HCT116 (cell line): ENCODE data around the gene SUMO3. TPM values are rescaled to one million over a fixed set of nuclear protein-coding genes. Genes with fewer than 3 reads are reported as not detected.

ENCODE experiments used
- ATAC-seq: fragments of 200-7000 bp; cut with Tn5 transposase; 2 replicates; pipeline ENCODE4 v1.9.1; 2020; ENCODE audit warnings: mild to moderate bottlenecking, moderate library complexity
- BruUV-seq: library from RNA; stranded (reverse); fragments of 400-500 nt; replicated peaks from 2 replicates; lab custom pipeline; 2021; lab: Mats Ljungman, UMichigan
- CTCF ChIA-PET: fragments of 300-600 bp; sonication (Branson Sonifier 250); formaldehyde crosslinking; loops from one replicate; lab custom pipeline; 2021; ENCODE audit warnings: antibody characterized with exemption; lab: Charles Lee
- POLR2A ChIA-PET: fragments of 300-600, 350-600 bp; sonication (Branson Sonifier 250); formaldehyde crosslinking; loops from one replicate; lab custom pipeline; 2021; ENCODE audit warnings: antibody characterized with exemption; lab: Charles Lee
- RAD21 ChIA-PET, 2 experiments: fragments of 300-600 bp; sonication (Branson Sonifier 250); formaldehyde crosslinking; loops; one replicate each; lab custom pipeline; 2023; ENCODE audit warnings: low total read pairs in 2 of 2; ENCODE audit not compliant: uncharacterized antibody in 2 of 2, unreplicated experiment in 2 of 2, low non-redundant PET in 1 of 2; lab: Charles Lee
- DNase-seq: peaks from one replicate; pipeline ENCODE4 v3.0.0-alpha.2; 2010; ENCODE audit warnings: low read depth, low spot score
- H2AFZ ChIP-seq: fragments of 200-600 bp; shearing (Covaris generic), sonication (generic); 2 replicates; pipeline ENCODE4 v1.6.1; 2017; ENCODE audit warnings: low read depth, mixed run types, mixed read lengths, antibody characterized with exemption, low read length; ENCODE audit not compliant: poor library complexity, severe bottlenecking
- H3K27ac ChIP-seq: 2 replicates; pipeline ENCODE4 v1.5.1; 2012; ENCODE audit warnings: low read depth, low read length
- H3K27me3 ChIP-seq: fragments of 200-600 bp; sonication (generic); 2 replicates; pipeline ENCODE4 v1.6.1; 2016; ENCODE audit warnings: mixed run types, low read length, mixed read lengths; ENCODE audit not compliant: insufficient read depth
- H3K36me3 ChIP-seq, 2 experiments: fragments of 200-500 bp in 1 of 2; fragments of 200-600 bp in 1 of 2; sonication (Bioruptor generic) in 1 of 2; sonication (generic) in 1 of 2; 2 replicates each; pipeline versions ENCODE4 v1.5.1 to v1.6.1; 2014 to 2016; ENCODE audit warnings: low read length in 2 of 2, inconsistent platforms in 1 of 2, mixed read lengths in 1 of 2, mixed run types in 1 of 2; ENCODE audit not compliant: insufficient read depth in 2 of 2, control insufficient read depth in 1 of 2
- H3K4me1 ChIP-seq, 2 experiments: fragments of 200-600 bp in 1 of 2; sonication (generic) in 1 of 2; 2 replicates each; pipeline versions ENCODE4 v1.5.1 to v1.6.1; 2012 to 2017; ENCODE audit warnings: low read length in 2 of 2, inconsistent platforms in 1 of 2, mild to moderate bottlenecking in 1 of 2, mixed read lengths in 1 of 2, mixed run types in 1 of 2, moderate library complexity in 1 of 2; ENCODE audit not compliant: insufficient read depth in 2 of 2, control insufficient read depth in 1 of 2
- H3K4me2 ChIP-seq: fragments of 200-600 bp; sonication (generic); 2 replicates; pipeline ENCODE4 v1.6.1; 2017; ENCODE audit warnings: mixed run types, low read length, mixed read lengths
- H3K4me3 ChIP-seq, 2 experiments: fragments of 200-600 bp in 1 of 2; sonication (generic) in 1 of 2; replicated peaks in 1 of 2; 2 replicates each; pipeline ENCODE4 v1.5.1; 2011 to 2016; ENCODE audit warnings: low read length in 2 of 2, control low read depth in 1 of 2, low read depth in 1 of 2, mild to moderate bottlenecking in 1 of 2, mixed read lengths in 1 of 2, mixed run types in 1 of 2
- H3K79me2 ChIP-seq: fragments of 200-600 bp; sonication (generic); 2 replicates; pipeline ENCODE4 v1.6.1; 2017; ENCODE audit warnings: mild to moderate bottlenecking, mixed run types, low read length, moderate library complexity, mixed read lengths; ENCODE audit not compliant: insufficient read depth
- H3K9ac ChIP-seq: fragments of 200-600 bp; sonication (generic); 2 replicates; pipeline ENCODE4 v1.6.1; 2016; ENCODE audit warnings: low read length, mixed read lengths
- H3K9me2 ChIP-seq: fragments of 200-600 bp; sonication (generic), shearing (Covaris generic); 2 replicates; pipeline ENCODE4 v1.6.1; 2017; ENCODE audit warnings: mixed run types, mild to moderate bottlenecking, moderate library complexity; ENCODE audit not compliant: insufficient read depth
- H3K9me3 ChIP-seq, 2 experiments: fragments of 200-500 bp in 1 of 2; fragments of 200-600 bp in 1 of 2; sonication (Bioruptor generic) in 1 of 2; sonication (generic) in 1 of 2; 2 replicates each; pipeline ENCODE4 v1.6.1; 2014 to 2017; ENCODE audit warnings: low read length in 2 of 2, mixed read lengths in 2 of 2, inconsistent platforms in 1 of 2, low read depth in 1 of 2, mild to moderate bottlenecking in 1 of 2, mixed run types in 1 of 2, moderate library complexity in 1 of 2; ENCODE audit not compliant: control insufficient read depth in 1 of 2, insufficient read depth in 1 of 2
- H4K20me1 ChIP-seq: fragments of 200-600 bp; sonication (generic), shearing (Covaris generic); 2 replicates; pipeline ENCODE4 v1.6.1; 2017; ENCODE audit warnings: mixed run types, mild to moderate bottlenecking, moderate library complexity; ENCODE audit not compliant: insufficient read depth
- CBX3 ChIP-seq: IDR thresholded peaks from 2 replicates; pipeline ENCODE4 v1.6.1; 2012; ENCODE audit warnings: low read depth
- CEBPB ChIP-seq: IDR thresholded peaks from 2 replicates; pipeline ENCODE4 v1.6.1; 2012; ENCODE audit warnings: low read depth
- EGR1 ChIP-seq: IDR thresholded peaks from 2 replicates; pipeline ENCODE4 v1.6.1; 2012; ENCODE audit warnings: low read depth
- ELF1 ChIP-seq: IDR thresholded peaks from 2 replicates; pipeline ENCODE4 v1.6.1; 2012; ENCODE audit warnings: low read depth, borderline replicate concordance
- EZH2 ChIP-seq: fragments of 200-600 bp; sonication (generic); IDR thresholded peaks from 2 replicates; pipeline ENCODE4 v1.6.1; 2017; ENCODE audit warnings: antibody characterized with exemption, mixed run types
- EZH2phosphoT487 ChIP-seq: fragments of 200-600 bp; IDR thresholded peaks from 2 replicates; pipeline ENCODE4 v1.6.1; 2018; ENCODE audit warnings: antibody characterized with exemption, borderline replicate concordance
- JUND ChIP-seq: IDR thresholded peaks from 2 replicates; pipeline ENCODE4 v1.6.1; 2012
- POLR2A ChIP-seq: IDR thresholded peaks from 2 replicates; pipeline ENCODE4 v1.7.0; 2011; ENCODE audit warnings: borderline replicate concordance; ENCODE audit not compliant: insufficient read depth, insufficient read length; ENCODE audit errors: extremely low read depth
- POLR2AphosphoS5 ChIP-seq: IDR thresholded peaks from 2 replicates; pipeline ENCODE4 v1.6.1; 2011; ENCODE audit warnings: mild to moderate bottlenecking, low read depth, low read length, moderate library complexity
- RAD21 ChIP-seq: IDR thresholded peaks from 2 replicates; pipeline ENCODE4 v1.6.1; 2012; ENCODE audit warnings: low read depth, mild to moderate bottlenecking
- SIN3A ChIP-seq: IDR thresholded peaks from 2 replicates; pipeline ENCODE4 v1.6.1; 2012; ENCODE audit warnings: low read depth
- SP1 ChIP-seq: IDR thresholded peaks from 2 replicates; pipeline ENCODE4 v1.6.1; 2012; ENCODE audit warnings: low read depth
- ZFX ChIP-seq: fragments of 450-650 bp; IDR thresholded peaks from 2 replicates; pipeline ENCODE4 v1.6.1; 2017
- ZNF274 ChIP-seq: fragments of 200-500 bp; sonication (Bioruptor generic); IDR thresholded peaks from 2 replicates; pipeline ENCODE4 v1.6.1; 2014; ENCODE audit warnings: mild to moderate bottlenecking, low read depth, low read length, inconsistent platforms
- intact Hi-C: fragments of 100-400 bp; cut with micrococcal nuclease; formaldehyde crosslinking; loops from 2 replicates; pipeline ENCODE4 v1.10.0; 2022
- total RNA-seq: library from RNA; stranded (reverse); gene quantifications from one replicate; pipeline ENCODE4 v1.2.1, GENCODE V29; 2021; ENCODE audit not compliant: unreplicated experiment
- TF ChIP-seq, protein P1 (sequence below): IDR thresholded peaks from 2 replicates; pipeline ENCODE4 v1.6.1; 2012
- TF ChIP-seq, protein P2 (sequence below), 3 experiments: fragments of 200-600 bp in 1 of 3; sonication (generic) in 1 of 3; IDR thresholded peaks in 2 of 3; conservative IDR thresholded peaks in 1 of 3; 2 replicates each; pipeline ENCODE4 v1.5.1; 2012 to 2017; ENCODE audit warnings: low read depth in 2 of 3, low read length in 2 of 3, antibody characterized with exemption in 1 of 3, borderline replicate concordance in 1 of 3, control low read depth in 1 of 3, mild to moderate bottlenecking in 1 of 3, mixed read lengths in 1 of 3, mixed run types in 1 of 3, moderate library complexity in 1 of 3; ENCODE audit not compliant: insufficient read depth in 1 of 3
- TF ChIP-seq, protein P3 (sequence below): IDR thresholded peaks from 2 replicates; pipeline ENCODE4 v1.6.1; 2012
- TF ChIP-seq, protein P4 (sequence below): IDR thresholded peaks from 2 replicates; pipeline ENCODE4 v1.6.1; 2012; ENCODE audit warnings: low read depth

Gene SUMO3
- total RNA-seq, 1 experiment from 2014 or later, result 31.5 TPM

DNA sequence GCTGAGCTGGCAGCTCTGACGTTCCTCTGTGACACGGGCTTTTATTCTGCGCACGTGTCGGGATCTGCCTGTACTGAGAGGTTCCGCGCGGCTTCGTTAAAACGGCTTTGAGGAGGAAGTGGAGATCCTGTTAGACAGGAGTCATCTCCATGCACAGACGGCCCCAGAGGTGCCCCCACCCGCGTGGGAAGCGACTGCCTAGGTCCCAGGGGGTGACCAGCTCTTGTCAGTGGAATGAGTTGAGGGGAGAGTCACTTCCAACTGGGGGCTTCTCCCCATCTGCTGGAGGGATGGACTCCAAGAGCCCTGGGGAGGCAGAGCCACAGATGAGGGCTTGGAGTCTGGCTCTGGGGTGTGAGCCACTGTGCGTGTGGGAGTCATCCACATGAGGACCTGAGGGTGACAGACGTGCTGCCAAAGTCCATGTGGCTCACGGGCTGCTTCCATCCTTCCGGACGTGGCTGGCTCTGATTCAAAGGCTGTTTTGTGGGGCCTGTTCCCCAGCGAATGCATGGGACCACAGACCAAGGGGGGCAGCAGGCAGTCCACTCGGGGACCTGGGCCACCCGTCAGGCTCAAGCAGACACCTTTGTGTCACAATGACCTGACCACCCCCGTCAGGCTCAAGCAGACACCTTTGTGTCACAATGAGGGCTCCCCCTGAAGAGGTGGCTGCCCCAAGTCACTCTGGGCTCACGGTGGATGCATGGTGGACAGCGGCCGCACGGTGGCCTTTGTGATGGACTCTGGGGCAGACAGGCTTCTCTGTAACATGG, 28.8 kb upstream of the SUMO3 start (continued):
- TF ChIP-seq, protein P1, sequence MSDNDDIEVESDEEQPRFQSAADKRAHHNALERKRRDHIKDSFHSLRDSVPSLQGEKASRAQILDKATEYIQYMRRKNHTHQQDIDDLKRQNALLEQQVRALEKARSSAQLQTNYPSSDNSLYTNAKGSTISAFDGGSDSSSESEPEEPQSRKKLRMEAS, result no peak
- TF ChIP-seq EZH2 (no peak), ZFX (no peak), POLR2A (no peak)
- TF ChIP-seq, all 23 proteins: peak for 0

DNA sequence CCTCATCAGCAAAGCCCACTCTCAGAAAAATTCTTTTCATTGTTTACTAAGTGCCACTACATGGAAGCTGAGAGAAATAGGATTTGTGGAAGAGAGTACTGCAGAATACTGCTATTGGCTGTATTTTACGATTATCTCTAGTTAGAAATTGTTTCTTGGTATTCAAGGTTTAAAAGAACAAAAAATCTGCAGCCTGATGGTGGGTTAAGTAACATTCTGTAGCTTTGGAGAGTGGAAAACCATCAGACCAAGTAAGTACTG, 28.3 kb upstream of the SUMO3 start:
- no peak overlapping the region for H2AFZ ChIP-seq
- no TSS peak for BruUV-seq
- intact Hi-C loops, result no loop called here

More for the DNA sequence above, 28.3 kb upstream of the SUMO3 start:
- H3K27ac ChIP-seq, result peak overlapping the region; percentile 15; the same call in 1 of the 2 replicates
- peak overlapping the region; percentile 30 to 48; a peak in 3 of 4 replicates for H3K4me3 ChIP-seq
- CTCF ChIA-PET, result no interaction called here
- peak overlapping the region; percentile 31; the same call in 1 of the 2 replicates for H3K9ac ChIP-seq
- no peak for ATAC-seq
- peaks cover 2 to 13% of the 10 kb centered on the region in 2 experiments; a peak in 2 of 4 replicates for H3K36me3 ChIP-seq
- no peaks in the 10 kb centered on the region for H4K20me1 ChIP-seq
- H3K79me2 ChIP-seq, result no peaks in the 10 kb centered on the region
- no peaks in the 10 kb centered on the region for H3K9me3 ChIP-seq
- no peaks in the 10 kb centered on the region for H3K27me3 ChIP-seq
- TF ChIP-seq, protein P1, result no peak; the same call in 1 of the 2 replicates
- TF ChIP-seq CBX3, result no peak
- no peak for TF ChIP-seq EZH2phosphoT487
- TF ChIP-seq SIN3A, result no peak
- TF ChIP-seq, protein P2, sequence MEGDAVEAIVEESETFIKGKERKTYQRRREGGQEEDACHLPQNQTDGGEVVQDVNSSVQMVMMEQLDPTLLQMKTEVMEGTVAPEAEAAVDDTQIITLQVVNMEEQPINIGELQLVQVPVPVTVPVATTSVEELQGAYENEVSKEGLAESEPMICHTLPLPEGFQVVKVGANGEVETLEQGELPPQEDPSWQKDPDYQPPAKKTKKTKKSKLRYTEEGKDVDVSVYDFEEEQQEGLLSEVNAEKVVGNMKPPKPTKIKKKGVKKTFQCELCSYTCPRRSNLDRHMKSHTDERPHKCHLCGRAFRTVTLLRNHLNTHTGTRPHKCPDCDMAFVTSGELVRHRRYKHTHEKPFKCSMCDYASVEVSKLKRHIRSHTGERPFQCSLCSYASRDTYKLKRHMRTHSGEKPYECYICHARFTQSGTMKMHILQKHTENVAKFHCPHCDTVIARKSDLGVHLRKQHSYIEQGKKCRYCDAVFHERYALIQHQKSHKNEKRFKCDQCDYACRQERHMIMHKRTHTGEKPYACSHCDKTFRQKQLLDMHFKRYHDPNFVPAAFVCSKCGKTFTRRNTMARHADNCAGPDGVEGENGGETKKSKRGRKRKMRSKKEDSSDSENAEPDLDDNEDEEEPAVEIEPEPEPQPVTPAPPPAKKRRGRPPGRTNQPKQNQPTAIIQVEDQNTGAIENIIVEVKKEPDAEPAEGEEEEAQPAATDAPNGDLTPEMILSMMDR (IDR thresholded peaks at IDR 0.05 in 2 of 3, conservative IDR thresholded peaks at IDR 0.05 in 1 of 3; ENCODE audit: borderline replicate concordance in 1 of 3, insufficient read depth in 1 of 3, low read depth in 2 of 3, low read length in 2 of 3), result no peak; a peak in 1 of 6 replicates
- TF ChIP-seq ZFX, result no peak
- no peak for TF ChIP-seq RAD21
- TF ChIP-seq JUND, result no peak
- TF ChIP-seq, protein P3, sequence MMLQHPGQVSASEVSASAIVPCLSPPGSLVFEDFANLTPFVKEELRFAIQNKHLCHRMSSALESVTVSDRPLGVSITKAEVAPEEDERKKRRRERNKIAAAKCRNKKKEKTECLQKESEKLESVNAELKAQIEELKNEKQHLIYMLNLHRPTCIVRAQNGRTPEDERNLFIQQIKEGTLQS, result no peak
- no peak for TF ChIP-seq ELF1
- no peak for TF ChIP-seq POLR2A
- no peak for TF ChIP-seq POLR2AphosphoS5
- no peak for TF ChIP-seq EZH2
- TF ChIP-seq, protein P4, sequence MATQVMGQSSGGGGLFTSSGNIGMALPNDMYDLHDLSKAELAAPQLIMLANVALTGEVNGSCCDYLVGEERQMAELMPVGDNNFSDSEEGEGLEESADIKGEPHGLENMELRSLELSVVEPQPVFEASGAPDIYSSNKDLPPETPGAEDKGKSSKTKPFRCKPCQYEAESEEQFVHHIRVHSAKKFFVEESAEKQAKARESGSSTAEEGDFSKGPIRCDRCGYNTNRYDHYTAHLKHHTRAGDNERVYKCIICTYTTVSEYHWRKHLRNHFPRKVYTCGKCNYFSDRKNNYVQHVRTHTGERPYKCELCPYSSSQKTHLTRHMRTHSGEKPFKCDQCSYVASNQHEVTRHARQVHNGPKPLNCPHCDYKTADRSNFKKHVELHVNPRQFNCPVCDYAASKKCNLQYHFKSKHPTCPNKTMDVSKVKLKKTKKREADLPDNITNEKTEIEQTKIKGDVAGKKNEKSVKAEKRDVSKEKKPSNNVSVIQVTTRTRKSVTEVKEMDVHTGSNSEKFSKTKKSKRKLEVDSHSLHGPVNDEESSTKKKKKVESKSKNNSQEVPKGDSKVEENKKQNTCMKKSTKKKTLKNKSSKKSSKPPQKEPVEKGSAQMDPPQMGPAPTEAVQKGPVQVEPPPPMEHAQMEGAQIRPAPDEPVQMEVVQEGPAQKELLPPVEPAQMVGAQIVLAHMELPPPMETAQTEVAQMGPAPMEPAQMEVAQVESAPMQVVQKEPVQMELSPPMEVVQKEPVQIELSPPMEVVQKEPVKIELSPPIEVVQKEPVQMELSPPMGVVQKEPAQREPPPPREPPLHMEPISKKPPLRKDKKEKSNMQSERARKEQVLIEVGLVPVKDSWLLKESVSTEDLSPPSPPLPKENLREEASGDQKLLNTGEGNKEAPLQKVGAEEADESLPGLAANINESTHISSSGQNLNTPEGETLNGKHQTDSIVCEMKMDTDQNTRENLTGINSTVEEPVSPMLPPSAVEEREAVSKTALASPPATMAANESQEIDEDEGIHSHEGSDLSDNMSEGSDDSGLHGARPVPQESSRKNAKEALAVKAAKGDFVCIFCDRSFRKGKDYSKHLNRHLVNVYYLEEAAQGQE, result no peak
- no peak for TF ChIP-seq ZNF274
- TF ChIP-seq EGR1, result no peak
- TF ChIP-seq CEBPB, result no peak
- no peak for TF ChIP-seq SP1
- H3K9me2 ChIP-seq, result no peaks in the 10 kb centered on the region
- POLR2A ChIA-PET, result no interaction called here
- peak overlapping the region; percentile 77 for H3K4me2 ChIP-seq
- DNase-seq, result no peak
- RAD21 ChIA-PET, result no interaction called here
- H3K4me1 ChIP-seq, result peaks cover 10 to 17% of the 10 kb centered on the region in 2 experiments; a peak in 3 of 4 replicates
